Measurements from ENCODE around the gene NMNAT1. TPM values are rescaled to one million over a fixed set of nuclear protein-coding genes. Genes with fewer than 3 reads are reported as not detected.

Gene NMNAT1
- total RNA-seq, 1 experiment from 2014 or later, result 8.6 TPM

DNA sequence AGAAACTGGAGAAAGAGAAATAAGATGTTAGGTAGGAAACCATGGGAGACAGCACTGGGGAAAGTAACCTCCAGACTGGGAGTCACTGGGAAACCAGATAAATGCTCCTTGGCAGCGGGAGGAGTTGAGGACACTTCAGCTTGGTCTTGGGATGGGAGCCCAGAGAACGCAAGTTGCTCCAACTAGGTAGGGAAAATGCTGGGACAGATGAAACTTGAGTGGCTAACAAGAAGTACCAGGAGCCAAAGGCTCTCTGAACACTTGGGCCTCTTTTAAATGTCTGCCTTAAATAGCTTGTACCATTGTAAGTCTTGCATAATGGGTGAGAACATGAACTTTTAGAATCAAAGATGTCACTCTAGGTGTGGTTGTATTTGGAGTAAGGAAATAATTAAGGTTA is 3.0 kb downstream of the NMNAT1 start (continued):
- TF ChIP-seq SRF (IDR thresholded peaks at IDR 0.05; ENCODE audit: low read depth) (no peak), EGR1 (IDR thresholded peaks at IDR 0.05; ENCODE audit: low read depth) (no peak), MAX (IDR thresholded peaks at IDR 0.05) (no peak), RAD21 (IDR thresholded peaks at IDR 0.05; ENCODE audit: low read depth) (no peak), SP1 (IDR thresholded peaks at IDR 0.05; ENCODE audit: low read depth) (no peak), YY1 (IDR thresholded peaks at IDR 0.05; ENCODE audit: extremely low read depth, insufficient replicate concordance, low read depth, low read length) (no peak), ZFX (IDR thresholded peaks at IDR 0.05) (no peak), REST (IDR thresholded peaks at IDR 0.05; ENCODE audit: low read depth) (no peak), CEBPB (IDR thresholded peaks at IDR 0.05; ENCODE audit: low read depth) (no peak)

GRCh38 chr1:9957726-9958125 is 14.5 kb downstream of the NMNAT1 start:
- no peak overlapping the region for H3K27ac ChIP-seq (ENCODE audit: low read depth, low read length)
- BruUV-seq (replicated peaks), result no TSS peak
- H2AFZ ChIP-seq (ENCODE audit: low read depth, low read length, poor library complexity, severe bottlenecking), result no peak overlapping the region
- no peaks in the 10 kb centered on the region for H3K36me3 ChIP-seq (ENCODE audit: control insufficient read depth in 1 of 2, insufficient read depth in 2 of 2, low read length in 2 of 2)
- no peaks in the 10 kb centered on the region for H3K27me3 ChIP-seq (ENCODE audit: insufficient read depth, low read length)
- ChIA-PET CTCF (interaction anchor here (1.1 kb wide), 1 partner anchor 252 kb away, joined by 3 read pairs; the partner anchor contains the start of gene KIF1B), POLR2A (interaction anchor here (1.0 kb wide), 1 partner anchor 14 kb away, joined by 4 read pairs; the partner anchor contains the start of genes LZIC and NMNAT1), RAD21 (ENCODE audit: low non-redundant PET in 1 of 2, low total read pairs in 2 of 2, uncharacterized antibody in 2 of 2, unreplicated experiment in 2 of 2) (no interaction called here)
- H3K4me3 ChIP-seq (replicated peaks in 1 of 2; ENCODE audit: low read depth in 1 of 2, low read length in 2 of 2), result no peak overlapping the region
- H3K4me1 ChIP-seq (ENCODE audit: control insufficient read depth in 1 of 2, insufficient read depth in 2 of 2, low read length in 2 of 2), result peaks cover 26 to 40% of the 10 kb centered on the region in 2 experiments
- intact Hi-C loops (cut with micrococcal nuclease), result no loop called here
- no peak for ATAC-seq
- TF ChIP-seq MAX (IDR thresholded peaks at IDR 0.05) (no peak), ZNF274 (IDR thresholded peaks at IDR 0.05; ENCODE audit: low read depth, low read length) (no peak), SIN3A (IDR thresholded peaks at IDR 0.05; ENCODE audit: low read depth) (no peak), ZBTB33 (IDR thresholded peaks at IDR 0.05; ENCODE audit: extremely low read depth, insufficient replicate concordance, low read length) (no peak), RAD21 (IDR thresholded peaks at IDR 0.05; ENCODE audit: low read depth) (no peak), EZH2phosphoT487 (IDR thresholded peaks at IDR 0.05; ENCODE audit: borderline replicate concordance) (no peak), ELF1 (IDR thresholded peaks at IDR 0.05; ENCODE audit: borderline replicate concordance, low read depth) (no peak), EZH2 (IDR thresholded peaks at IDR 0.05) (no peak), POLR2A (IDR thresholded peaks at IDR 0.05; ENCODE audit: borderline replicate concordance, extremely low read depth, insufficient read depth, insufficient read length) (no peak), FOSL1 (IDR thresholded peaks at IDR 0.05; ENCODE audit: low read depth) (no peak), SRF (IDR thresholded peaks at IDR 0.05; ENCODE audit: low read depth) (no peak), SP1 (IDR thresholded peaks at IDR 0.05; ENCODE audit: low read depth) (no peak), JUND (IDR thresholded peaks at IDR 0.05) (no peak), TCF7L2 (IDR thresholded peaks at IDR 0.05; ENCODE audit: borderline replicate concordance, extremely low read depth, insufficient read depth, insufficient read length) (no peak), YY1 (IDR thresholded peaks at IDR 0.05; ENCODE audit: extremely low read depth, insufficient replicate concordance, low read depth, low read length) (no peak), POLR2AphosphoS5 (IDR thresholded peaks at IDR 0.05; ENCODE audit: low read depth, low read length) (no peak), EGR1 (IDR thresholded peaks at IDR 0.05; ENCODE audit: low read depth) (no peak)
- no peak overlapping the region for H3K4me2 ChIP-seq (ENCODE audit: low read length)
- H4K20me1 ChIP-seq (ENCODE audit: insufficient read depth), result no peaks in the 10 kb centered on the region
- no peak overlapping the region for H3K9ac ChIP-seq (ENCODE audit: low read length)
- no peak for DNase-seq (ENCODE audit: low read depth, low spot score)
- H3K9me2 ChIP-seq (ENCODE audit: insufficient read depth), result no peaks in the 10 kb centered on the region
- no peaks in the 10 kb centered on the region for H3K79me2 ChIP-seq (ENCODE audit: insufficient read depth, low read length)
- no peaks in the 10 kb centered on the region for H3K9me3 ChIP-seq (ENCODE audit: control insufficient read depth in 1 of 2, insufficient read depth in 1 of 2, low read depth in 1 of 2, low read length in 2 of 2)

Measured in HCT116 (cell line).